HFF-Myc (cell line): Measurements from ENCODE around the gene SLC26A1.

Source experiments
- DNase-seq: peaks from one replicate; pipeline ENCODE4 v3.0.0-alpha.2; 2011; ENCODE audit warnings: low read depth; ENCODE audit errors: extremely low read depth
- H3K4me3 ChIP-seq: replicated peaks from 2 replicates; pipeline ENCODE4 v1.5.1; 2011; ENCODE audit warnings: low read depth, mild to moderate bottlenecking, control low read depth, low read length
- TF ChIP-seq, protein P1 (sequence below): IDR thresholded peaks from 2 replicates; pipeline ENCODE4 v1.5.1; 2012; ENCODE audit warnings: mild to moderate bottlenecking, low read depth, low read length, control low read depth; ENCODE audit errors: missing control alignments

The SLC26A1 gene

DNA sequence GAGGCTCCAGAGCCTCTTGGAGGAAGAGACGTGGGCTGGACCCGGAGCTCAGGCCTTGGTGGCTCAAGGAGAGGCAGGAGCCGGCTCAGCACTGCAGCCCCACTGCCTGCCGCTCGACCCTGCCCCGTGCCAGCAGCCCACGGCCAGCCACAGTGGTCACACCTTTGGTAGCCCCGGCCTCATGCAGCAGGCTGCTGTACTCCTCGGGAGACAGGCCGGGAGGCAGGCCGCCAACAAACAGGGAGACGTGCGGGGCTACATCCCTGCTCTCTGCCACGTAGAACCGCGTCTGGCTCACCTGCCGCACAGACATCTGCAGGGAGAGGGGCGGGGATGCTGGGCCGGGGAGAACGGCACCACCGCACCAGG lies 27.5 kb downstream of the SLC26A1 start:
- H3K4me3 ChIP-seq, result no peak overlapping the region
- TF ChIP-seq, protein P1, sequence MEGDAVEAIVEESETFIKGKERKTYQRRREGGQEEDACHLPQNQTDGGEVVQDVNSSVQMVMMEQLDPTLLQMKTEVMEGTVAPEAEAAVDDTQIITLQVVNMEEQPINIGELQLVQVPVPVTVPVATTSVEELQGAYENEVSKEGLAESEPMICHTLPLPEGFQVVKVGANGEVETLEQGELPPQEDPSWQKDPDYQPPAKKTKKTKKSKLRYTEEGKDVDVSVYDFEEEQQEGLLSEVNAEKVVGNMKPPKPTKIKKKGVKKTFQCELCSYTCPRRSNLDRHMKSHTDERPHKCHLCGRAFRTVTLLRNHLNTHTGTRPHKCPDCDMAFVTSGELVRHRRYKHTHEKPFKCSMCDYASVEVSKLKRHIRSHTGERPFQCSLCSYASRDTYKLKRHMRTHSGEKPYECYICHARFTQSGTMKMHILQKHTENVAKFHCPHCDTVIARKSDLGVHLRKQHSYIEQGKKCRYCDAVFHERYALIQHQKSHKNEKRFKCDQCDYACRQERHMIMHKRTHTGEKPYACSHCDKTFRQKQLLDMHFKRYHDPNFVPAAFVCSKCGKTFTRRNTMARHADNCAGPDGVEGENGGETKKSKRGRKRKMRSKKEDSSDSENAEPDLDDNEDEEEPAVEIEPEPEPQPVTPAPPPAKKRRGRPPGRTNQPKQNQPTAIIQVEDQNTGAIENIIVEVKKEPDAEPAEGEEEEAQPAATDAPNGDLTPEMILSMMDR, result no peak
- DNase-seq, result no peak

DNA sequence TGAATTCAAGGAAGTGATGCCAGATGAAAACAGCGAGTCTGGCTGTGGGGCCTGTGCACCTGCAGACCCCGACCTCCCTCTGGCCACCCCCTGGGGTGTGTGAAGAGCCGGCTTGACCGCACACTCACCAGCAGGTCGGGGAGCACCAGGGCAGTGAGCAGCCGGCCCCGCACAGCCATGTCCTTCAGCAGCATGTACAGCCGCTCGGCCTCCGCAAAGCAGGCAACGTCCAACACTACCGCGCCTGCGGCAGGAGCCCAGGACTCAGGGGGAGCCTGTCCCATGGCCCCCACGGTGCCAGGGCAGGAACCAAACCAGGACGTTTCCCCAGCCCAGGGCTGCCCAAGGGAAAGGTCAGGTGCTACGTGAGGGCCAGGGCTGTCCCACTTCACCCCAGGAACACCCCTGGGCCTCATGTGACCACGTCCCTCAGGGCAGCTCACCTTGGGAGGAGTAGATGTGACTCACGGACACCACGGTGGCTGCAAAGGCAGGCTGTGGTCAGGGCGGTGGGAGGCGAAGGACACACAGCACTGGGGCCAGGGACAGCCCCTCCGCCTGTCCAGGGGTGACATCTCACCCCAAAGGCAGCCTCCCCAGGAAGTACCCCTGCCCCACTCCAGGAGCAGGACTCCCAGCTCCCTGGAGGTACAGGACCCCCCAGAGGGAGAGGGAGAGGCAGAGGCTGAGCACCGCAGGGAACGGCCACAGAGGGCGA lies 28.0 kb downstream of the SLC26A1 start:
- DNase-seq, result no peak
- TF ChIP-seq, protein P1, result no peak
- H3K4me3 ChIP-seq, result no peak overlapping the region

DNA sequence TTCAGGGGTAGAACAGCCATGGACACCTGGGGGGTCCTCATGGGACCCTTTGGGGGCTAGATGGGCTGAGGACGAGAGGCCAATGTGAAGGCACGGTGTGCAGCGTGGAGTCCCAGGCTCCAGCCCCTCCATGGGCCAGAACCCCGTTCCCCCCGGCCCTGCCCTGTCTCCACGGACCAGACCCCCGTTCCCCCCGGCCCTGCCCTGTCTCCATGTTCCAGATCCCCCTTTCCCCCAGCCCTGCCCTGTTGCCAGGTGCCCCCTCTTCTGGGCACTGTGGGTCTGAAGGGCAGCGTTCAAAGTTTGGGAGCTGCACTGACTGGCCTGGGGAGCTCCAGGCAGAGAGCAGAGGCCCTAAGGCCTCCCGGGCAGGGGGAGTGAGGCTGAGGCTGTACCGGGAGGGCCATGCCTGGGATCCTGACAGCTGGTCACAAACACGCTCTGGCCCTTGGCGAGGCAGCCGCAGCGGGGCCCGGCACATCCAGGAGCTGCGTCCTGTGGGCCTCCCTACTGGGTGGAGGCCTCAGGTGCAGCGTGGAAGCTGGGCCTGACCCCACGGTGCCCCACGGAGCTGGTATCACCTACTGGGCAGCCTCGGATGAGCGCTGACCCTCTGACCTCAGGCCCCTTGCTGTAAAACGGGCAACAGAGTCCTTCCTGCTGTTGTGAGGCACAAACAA lies 28.7 kb downstream of the SLC26A1 start:
- TF ChIP-seq, protein P1, result no peak
- H3K4me3 ChIP-seq, result no peak overlapping the region
- DNase-seq, result no peak

DNA sequence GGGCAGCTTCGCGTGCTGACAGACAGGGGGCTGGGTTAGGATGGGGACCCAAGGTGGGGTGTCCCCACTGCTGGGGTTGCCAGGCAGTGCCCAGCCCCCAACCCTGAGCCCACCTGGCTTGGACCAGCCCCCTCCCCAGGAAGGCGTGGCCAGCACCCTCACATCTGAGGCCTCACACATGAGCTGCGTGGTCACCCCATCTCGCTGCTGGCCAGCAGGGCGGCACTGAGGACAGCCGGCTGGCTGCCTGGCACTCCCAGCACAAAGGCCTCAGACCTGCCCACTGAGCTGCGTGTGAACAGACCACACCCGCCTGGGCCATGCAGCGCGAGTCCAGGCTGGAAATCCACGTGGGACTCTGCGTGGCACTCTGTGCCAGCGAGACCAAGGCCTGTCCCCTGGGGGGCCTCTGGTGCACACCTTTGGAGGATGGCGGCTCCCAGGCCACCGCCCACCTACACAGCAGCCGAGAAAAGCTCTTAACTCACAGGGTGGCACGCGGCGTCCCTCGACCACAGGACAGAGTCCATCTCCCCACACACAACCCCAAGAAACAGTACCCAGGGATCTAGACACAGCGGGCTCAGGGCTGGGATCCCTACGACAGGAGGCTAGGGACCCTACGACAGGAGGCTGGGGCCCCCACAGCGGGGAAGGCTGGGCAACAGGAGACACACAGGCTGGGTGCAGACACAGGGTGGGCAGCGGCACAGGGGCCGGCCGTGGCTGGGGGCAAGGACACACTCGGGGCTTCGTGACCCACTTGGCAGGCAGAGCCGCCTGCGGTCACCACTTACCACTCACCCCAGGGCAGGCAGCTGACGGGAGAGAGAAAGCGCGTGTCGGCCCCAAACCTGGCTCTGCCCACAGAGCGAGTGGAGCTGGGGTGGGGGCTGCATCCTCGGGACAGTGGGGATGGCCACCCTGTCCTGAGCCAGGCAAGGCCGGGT lies 29.7 kb downstream of the SLC26A1 start:
- H3K4me3 ChIP-seq, result no peak overlapping the region
- no peak for DNase-seq
- TF ChIP-seq, protein P1, result no peak

DNA sequence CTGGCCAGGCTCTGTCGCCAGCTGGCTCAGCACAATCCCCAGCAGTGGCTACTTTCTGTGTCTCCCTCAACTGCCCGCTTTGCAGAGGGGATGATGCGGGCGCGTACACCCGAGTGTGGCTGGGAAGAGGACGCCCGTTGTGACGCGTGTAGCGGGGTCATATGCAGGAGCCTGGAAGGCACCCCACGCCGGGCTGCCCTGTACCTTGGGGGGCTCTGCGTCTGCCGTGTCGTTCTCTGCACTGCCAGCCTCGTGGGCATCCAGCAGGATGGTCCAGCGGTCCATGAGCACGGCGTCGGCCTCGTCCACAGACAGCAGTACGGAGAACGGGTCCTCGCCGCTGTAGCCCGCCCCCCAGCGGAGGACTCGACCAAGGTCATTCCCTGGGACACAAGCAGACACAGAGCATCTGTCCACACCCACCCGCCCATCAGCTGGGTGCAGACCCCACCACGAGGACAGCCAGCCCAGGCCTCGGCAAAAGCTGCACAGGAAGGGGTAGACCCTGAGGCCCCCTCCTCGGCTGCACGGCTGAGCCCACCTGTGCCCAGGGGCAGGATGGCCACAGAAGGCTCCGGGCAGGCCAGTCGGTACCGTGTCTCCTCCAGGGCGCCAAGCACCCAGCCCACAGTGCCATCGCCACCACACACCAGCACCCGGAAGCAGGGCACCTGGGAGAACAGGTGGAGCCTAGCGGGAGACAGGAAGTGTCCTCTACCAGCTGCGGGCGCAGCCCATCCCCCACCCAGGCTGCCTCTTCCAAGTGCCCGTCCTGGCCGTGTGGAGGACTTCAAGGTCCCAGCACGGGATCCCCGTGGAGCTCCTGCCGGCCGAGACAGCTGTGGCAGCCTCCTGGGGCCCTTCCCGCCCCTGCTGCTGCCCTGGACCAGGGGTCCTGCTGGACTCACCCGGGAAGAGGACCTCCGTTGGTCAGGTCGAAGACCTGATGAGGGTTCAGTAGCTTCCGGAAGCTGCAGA lies 30.7 kb downstream of the SLC26A1 start:
- TF ChIP-seq, protein P1, result no peak
- no peak for DNase-seq
- H3K4me3 ChIP-seq, result no peak overlapping the region
